Type B pancreatic cell (in vitro differentiated cells): ENCODE measurements around the gene RAB4B. TPM values are rescaled to one million over a fixed set of nuclear protein-coding genes. Genes with fewer than 3 reads are reported as not detected.
"Not testable (repeated sequence)": the region's sequence is repeated elsewhere in the genome, so short reads cannot be mapped to it uniquely, and the experiment has no call there.

Source experiments
- DNase-seq: peaks from one replicate; pipeline ENCODE4 v3.0.0; 2021; ENCODE audit warnings: mixed read lengths; ENCODE audit not compliant: unreplicated experiment; ENCODE audit errors: extremely low spot score
- H3K27ac Mint-ChIP-seq: 2 replicates; pipeline ENCODE4 v1.8.0; 2021; ENCODE audit warnings: mild to moderate bottlenecking, mixed read lengths
- H3K27me3 Mint-ChIP-seq: 2 replicates; pipeline ENCODE4 v1.8.0; 2021; ENCODE audit warnings: mixed read lengths
- H3K36me3 Mint-ChIP-seq: 2 replicates; pipeline ENCODE4 v1.8.0; 2021; ENCODE audit warnings: mixed read lengths
- H3K4me1 Mint-ChIP-seq: one replicate; pipeline ENCODE4 v1.8.0; 2021; ENCODE audit warnings: mixed read lengths; ENCODE audit not compliant: unreplicated experiment
- H3K4me3 Mint-ChIP-seq: 2 replicates; pipeline ENCODE4 v1.8.0; 2021; ENCODE audit warnings: mild to moderate bottlenecking, mixed read lengths
- H3K9me3 Mint-ChIP-seq: 2 replicates; pipeline ENCODE4 v1.8.0; 2021; ENCODE audit warnings: mixed read lengths
- total RNA-seq: library from RNA; stranded (reverse); gene quantifications from 2 replicates; pipeline ENCODE4 v1.2.1, GENCODE V29; 2021; ENCODE audit warnings: low replicate concordance
- TF ChIP-seq, protein P1 (sequence below): fragments of 200-600 bp; sonication (generic); conservative IDR thresholded peaks from 2 replicates; pipeline ENCODE4 v1.5.0; 2021; ENCODE audit warnings: antibody characterized with exemption, mild to moderate bottlenecking

Gene RAB4B
- total RNA-seq, 1 donor from 2014 or later: 10.4 TPM

DNA sequence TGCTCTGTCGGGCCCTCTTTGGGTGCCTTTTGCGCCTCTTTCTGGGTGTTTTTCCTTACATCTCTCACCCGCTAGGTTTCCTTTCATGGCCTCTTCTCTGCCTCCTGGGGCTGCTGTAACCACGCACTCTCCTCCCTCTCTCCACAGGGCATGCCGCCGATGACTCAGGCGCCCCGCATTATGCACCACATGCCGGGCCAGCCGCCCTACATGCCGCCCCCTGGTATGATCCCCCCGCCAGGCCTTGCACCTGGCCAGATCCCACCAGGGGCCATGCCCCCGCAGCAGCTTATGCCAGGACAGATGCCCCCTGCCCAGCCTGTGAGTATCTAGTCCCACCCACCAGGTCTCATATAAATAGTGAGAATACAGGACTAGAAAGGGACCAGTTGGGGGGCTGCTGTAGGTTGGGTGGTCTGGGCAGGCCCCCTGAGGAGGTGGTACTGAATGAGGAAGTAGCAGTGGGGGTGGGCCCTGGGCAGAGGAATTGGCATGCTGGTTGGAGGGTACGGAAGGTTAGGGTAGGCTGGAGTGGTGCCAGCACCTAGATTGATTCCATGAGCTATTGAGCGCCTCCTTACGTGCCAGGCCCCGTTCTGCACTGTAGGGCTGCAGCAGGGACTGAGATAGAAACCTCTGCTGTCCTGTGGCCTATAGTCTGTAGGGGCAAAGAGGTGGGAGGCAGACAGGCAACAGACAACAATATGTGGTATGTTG lies 15.1 kb upstream of the RAB4B start:
- TF ChIP-seq, protein P1, sequence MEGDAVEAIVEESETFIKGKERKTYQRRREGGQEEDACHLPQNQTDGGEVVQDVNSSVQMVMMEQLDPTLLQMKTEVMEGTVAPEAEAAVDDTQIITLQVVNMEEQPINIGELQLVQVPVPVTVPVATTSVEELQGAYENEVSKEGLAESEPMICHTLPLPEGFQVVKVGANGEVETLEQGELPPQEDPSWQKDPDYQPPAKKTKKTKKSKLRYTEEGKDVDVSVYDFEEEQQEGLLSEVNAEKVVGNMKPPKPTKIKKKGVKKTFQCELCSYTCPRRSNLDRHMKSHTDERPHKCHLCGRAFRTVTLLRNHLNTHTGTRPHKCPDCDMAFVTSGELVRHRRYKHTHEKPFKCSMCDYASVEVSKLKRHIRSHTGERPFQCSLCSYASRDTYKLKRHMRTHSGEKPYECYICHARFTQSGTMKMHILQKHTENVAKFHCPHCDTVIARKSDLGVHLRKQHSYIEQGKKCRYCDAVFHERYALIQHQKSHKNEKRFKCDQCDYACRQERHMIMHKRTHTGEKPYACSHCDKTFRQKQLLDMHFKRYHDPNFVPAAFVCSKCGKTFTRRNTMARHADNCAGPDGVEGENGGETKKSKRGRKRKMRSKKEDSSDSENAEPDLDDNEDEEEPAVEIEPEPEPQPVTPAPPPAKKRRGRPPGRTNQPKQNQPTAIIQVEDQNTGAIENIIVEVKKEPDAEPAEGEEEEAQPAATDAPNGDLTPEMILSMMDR: no peak
- H3K27me3 Mint-ChIP-seq: no peaks in the 10 kb centered on the region
- no peak overlapping the region for H3K4me3 Mint-ChIP-seq
- DNase-seq: no peak
- H3K4me1 Mint-ChIP-seq: no peaks in the 10 kb centered on the region
- peak overlapping the region; percentile 22 for H3K27ac Mint-ChIP-seq
- H3K9me3 Mint-ChIP-seq: no peaks in the 10 kb centered on the region
- H3K36me3 Mint-ChIP-seq: peaks cover 21% of the 10 kb centered on the region

DNA sequence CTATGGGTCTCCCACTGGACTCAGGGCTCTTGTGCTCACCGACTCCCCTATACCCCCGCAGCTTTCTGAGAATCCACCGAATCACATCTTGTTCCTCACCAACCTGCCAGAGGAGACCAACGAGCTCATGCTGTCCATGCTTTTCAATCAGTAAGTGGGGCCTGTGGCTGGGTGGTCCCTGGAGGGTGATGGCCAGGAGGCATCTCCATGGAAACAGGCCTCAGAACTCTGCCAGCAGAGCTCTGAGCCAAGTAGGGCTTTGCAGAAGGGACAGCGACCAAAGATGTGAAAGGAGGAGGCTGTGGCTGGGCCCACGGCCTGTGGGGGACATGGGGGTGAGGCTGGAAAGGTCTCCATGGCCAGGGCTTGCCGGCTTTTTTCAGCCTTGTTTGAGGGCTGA lies 14.5 kb upstream of the RAB4B start:
- TF ChIP-seq, protein P1: no peak
- H3K27me3 Mint-ChIP-seq: no peaks in the 10 kb centered on the region
- no peak overlapping the region for H3K4me3 Mint-ChIP-seq
- H3K9me3 Mint-ChIP-seq: no peaks in the 10 kb centered on the region
- peaks cover 21% of the 10 kb centered on the region for H3K36me3 Mint-ChIP-seq
- no peak overlapping the region for H3K27ac Mint-ChIP-seq
- no peaks in the 10 kb centered on the region for H3K4me1 Mint-ChIP-seq
- no peak for DNase-seq

DNA sequence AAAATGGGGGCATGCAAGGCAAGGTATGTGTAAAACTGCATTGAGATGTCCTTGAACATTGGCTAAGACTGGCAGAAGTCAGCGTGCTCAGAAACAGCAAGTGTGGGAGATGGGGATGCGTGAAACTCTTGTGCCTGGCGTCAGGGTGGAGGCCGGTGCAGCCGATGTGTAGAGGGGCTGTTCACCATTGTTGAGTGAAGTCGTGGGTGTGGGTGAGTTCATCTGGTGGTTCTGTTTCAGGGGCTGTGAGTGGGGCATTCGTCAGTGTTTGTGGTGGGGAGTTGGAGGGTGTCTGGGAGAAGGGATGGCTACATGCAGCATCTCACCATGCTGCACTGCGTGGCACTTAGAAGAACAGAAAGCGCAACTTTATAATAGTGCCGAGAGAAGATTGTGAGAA lies 14.1 kb upstream of the RAB4B start:
- peaks cover 25% of the 10 kb centered on the region for H3K36me3 Mint-ChIP-seq
- H3K27ac Mint-ChIP-seq: no peak overlapping the region
- no peak for DNase-seq
- TF ChIP-seq, protein P1: no peak
- H3K4me1 Mint-ChIP-seq: no peaks in the 10 kb centered on the region
- H3K9me3 Mint-ChIP-seq: no peaks in the 10 kb centered on the region
- H3K27me3 Mint-ChIP-seq: no peaks in the 10 kb centered on the region
- H3K4me3 Mint-ChIP-seq: no peak overlapping the region

DNA sequence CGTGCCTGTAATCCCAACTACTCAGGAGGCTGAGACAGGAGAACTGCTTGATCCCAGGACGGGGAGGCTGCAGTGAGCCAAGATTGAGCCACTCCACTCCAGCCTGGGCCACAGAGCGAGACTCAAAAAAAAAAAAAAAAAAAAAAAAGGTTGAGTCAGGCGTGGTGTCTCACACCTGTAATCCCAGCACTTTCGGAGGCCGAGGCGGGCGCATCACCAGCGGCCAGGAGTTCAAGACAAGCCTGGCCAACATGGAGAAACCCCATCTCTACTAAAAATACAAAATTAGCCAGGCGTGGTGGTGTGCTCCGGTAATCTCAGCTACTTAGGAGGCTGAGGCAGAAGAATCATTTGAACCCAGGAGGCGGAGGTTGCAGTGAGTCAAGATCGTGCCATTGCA lies 11.7 kb upstream of the RAB4B start:
- not testable (repeated sequence) for H3K4me1 Mint-ChIP-seq, H3K27ac Mint-ChIP-seq, H3K9me3 Mint-ChIP-seq, H3K27me3 Mint-ChIP-seq, DNase-seq, H3K4me3 Mint-ChIP-seq
- H3K36me3 Mint-ChIP-seq: peaks cover 33% of the 10 kb centered on the region

DNA sequence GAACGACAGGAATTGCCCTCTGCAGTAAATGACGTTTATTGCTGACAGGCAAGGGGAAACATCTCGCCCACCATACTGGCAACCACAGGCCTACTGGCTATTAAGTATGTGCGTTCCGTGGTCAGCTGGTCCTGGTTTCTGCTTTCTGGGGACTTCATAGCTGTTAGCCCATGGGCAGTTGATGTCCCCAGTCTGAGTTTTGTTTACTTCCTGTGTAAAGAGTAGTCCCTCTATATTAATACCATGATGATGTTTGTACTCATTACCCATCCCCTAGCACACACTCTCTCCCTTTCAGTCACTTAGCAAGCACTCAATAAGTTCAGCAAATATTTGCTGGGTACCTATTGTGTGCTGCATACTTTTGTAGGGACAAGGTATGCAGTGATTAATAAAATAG lies 9.2 kb upstream of the RAB4B start:
- Mint-ChIP-seq H3K27ac (no peak overlapping the region), H3K36me3 (peaks cover 27% of the 10 kb centered on the region), H3K4me3 (no peak overlapping the region), H3K27me3 (no peaks in the 10 kb centered on the region), H3K9me3 (peaks cover 5% of the 10 kb centered on the region), H3K4me1 (no peaks in the 10 kb centered on the region)
- no peak for DNase-seq
- TF ChIP-seq, protein P1: no peak

DNA sequence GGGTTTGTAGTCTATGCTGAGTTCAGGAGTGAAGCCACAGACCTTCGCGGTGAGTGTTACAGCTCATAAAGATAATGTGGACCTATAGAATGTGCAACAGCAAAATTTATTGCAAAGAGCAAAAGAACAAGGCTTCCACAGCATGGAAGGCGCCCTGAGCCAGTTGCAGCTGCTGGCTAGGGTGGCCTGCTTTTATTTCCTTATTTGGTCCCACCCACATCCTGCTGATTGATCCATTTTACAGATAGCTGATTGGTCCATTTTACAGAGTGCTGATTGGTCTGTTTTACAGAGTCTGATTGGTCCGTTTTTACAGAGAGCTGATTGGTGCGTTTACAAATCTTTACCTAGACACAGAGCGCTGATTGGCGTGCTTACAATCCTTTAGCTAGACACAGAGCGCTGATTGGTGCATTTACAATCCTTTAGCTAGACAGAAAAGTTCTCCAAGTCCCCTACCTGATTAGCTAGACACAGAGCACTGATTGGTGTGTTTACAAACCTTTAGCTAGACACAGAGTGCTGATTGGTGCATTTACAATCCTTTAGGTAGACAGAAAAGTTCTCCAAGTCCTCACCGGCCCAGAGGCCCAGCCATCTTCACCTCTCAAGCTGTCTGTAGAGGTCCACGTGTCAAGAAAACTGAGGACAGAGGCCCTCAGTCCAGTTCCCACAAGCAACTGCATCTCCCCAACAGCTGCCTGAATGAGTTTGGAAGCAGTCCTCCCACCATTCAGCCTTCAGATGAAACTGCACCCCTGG lies 6.8 kb upstream of the RAB4B start:
- not testable (repeated sequence) for DNase-seq, H3K9me3 Mint-ChIP-seq, H3K4me1 Mint-ChIP-seq, H3K4me3 Mint-ChIP-seq, H3K27me3 Mint-ChIP-seq
- Mint-ChIP-seq H3K27ac (peak overlapping the region; percentile 35), H3K36me3 (peaks cover 20% of the 10 kb centered on the region)
